ENCODE measurements around the gene TBC1D8.

GRCh38 chr2:100987536-100987935, 163.6 kb downstream of the TBC1D8 start:
- TF ChIP-seq ZNF274 (IDR thresholded peaks at IDR 0.05; ENCODE audit: low read depth, low read length) (no peak), SUZ12 (IDR thresholded peaks at IDR 0.05; ENCODE audit: extremely low read depth, insufficient read depth, insufficient read length) (no peak)

All from NT2/D1 (cell line).